Purkinje cell (primary cell): Measurements from ENCODE around the gene SPRED2. TPM values are rescaled to one million over a fixed set of nuclear protein-coding genes. Genes with fewer than 3 reads are reported as not detected.

Experiments used
- polyA plus RNA-seq: library from polyadenylated mRNA; unstranded; fragments of >200 nt; fragmentation: Nextera tagmentation; gene quantifications from 2 replicates; pipeline ENCODE4 v1.2.1, GENCODE V29; 2014

Gene SPRED2, protein sequence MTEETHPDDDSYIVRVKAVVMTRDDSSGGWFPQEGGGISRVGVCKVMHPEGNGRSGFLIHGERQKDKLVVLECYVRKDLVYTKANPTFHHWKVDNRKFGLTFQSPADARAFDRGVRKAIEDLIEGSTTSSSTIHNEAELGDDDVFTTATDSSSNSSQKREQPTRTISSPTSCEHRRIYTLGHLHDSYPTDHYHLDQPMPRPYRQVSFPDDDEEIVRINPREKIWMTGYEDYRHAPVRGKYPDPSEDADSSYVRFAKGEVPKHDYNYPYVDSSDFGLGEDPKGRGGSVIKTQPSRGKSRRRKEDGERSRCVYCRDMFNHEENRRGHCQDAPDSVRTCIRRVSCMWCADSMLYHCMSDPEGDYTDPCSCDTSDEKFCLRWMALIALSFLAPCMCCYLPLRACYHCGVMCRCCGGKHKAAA
- polyA plus RNA-seq = 6.2 TPM in 2 replicates

DNA sequence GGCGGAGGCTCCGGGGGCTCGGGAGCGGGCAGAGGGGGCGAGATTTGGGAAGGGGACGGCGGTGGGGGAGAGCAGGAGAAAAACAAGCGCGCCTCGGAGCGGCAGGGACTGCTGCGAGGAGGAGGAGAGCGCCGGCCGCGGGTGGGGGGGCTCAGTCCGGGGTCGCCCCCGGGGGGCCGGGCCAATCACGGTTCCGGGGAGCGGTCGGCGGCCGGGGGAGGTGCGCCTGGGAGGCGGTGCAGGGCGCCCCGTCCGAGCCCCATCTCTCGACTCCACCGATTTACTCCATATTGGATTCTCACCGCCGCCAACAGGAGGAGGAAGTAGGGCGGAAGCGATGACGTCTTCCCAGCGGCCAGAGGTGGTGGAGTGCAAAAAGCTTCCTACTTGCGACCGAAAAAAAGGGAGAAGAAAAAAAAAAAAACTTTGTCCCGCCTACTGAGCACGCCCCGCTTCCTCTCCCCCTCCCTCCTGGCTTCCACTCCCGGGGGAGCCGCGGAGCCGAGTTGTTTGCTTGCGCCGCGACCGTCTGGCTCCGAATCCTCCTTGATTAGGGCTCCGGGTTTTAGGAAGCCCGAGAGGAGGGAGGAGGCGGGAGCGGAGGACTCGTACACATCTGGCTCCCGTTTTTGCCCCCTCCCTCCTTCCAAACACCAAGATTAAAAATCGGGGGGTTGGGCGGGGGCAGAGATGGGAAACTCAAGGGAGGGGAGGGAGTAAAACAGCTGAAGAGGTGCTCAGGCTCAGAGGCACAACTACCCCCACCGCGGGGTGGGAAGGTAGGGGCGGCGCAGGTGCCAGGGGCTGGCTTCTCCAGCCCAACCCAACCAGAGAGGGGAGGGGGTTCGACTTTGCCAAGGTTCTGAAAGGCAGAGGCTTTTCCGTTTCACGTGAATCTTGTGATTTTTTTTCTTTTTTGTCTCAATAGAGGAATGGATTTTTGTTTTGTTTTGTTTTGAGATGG, at the start of gene SPRED2:
Gene SPRED2 (minus strand): TSS at position 373 of the 964 bp plus-strand sequence. CDS start 612 bp downstream, outside the sequence.

Other genes starting within 250 kb of the SPRED2 start
- 101 and 117 TPM in 2 replicates for gene ACTR2, start 204.8 kb downstream of the SPRED2 start, polyA plus RNA-seq